ENCODE results near the gene ISG20. TPM values are rescaled to one million over a fixed set of nuclear protein-coding genes. Genes with fewer than 3 reads are reported as not detected.
A peak's percentile ranks its signal among the peaks of the same experiment; 100 is the strongest.

Gene ISG20
- total and polyA plus RNA-seq, 2 of the 8 experiments (the other 6 are each of a cell fraction or from before 2014, with no cell fraction given), result 2.9 to 5.2 TPM

- no peak overlapping the region; the same call in 1 of the 2 replicates for H3K18ac ChIP-seq (ENCODE audit: extremely low read depth, low read length)
- H3K79me1 ChIP-seq (ENCODE audit: low read depth, low read length), result no peaks in the 10 kb centered on the region
- peaks cover 4 to 24% (median 16%) of the 10 kb centered on the region in 4 experiments for H3K4me1 ChIP-seq (replicated peaks in 1 of 4; ENCODE audit: control insufficient read depth in 3 of 4, insufficient read depth in 4 of 4, low read length in 3 of 4)
- peaks cover 31 to 58% (median 49%) of the 10 kb centered on the region in 4 experiments for H3K27me3 ChIP-seq (replicated peaks in 1 of 4; ENCODE audit: control insufficient read depth in 3 of 4, extremely low read depth in 1 of 4, insufficient read depth in 3 of 4, low read length in 3 of 4)
- FAIRE-seq (no peak), DNase-seq (ENCODE audit: low read depth in 1 of 2, low spot score in 2 of 2) (no peak)
- no peak overlapping the region for H3K14ac ChIP-seq (ENCODE audit: insufficient read length)
- CTCF ChIA-PET (ENCODE audit: partially characterized antibody), result interaction anchor here (0.5 to 1.7 kb wide), 12 partner anchors 10 to 357 kb away, joined by 3 to 5 read pairs (median 3); no protein-coding TSS in a partner anchor
- no peaks in the 10 kb centered on the region for H3K36me3 ChIP-seq (ENCODE audit: control insufficient read depth in 2 of 4, insufficient read depth in 4 of 4, low read length in 3 of 4)
- H2BK15ac ChIP-seq (ENCODE audit: low read length), result no peak overlapping the region
- H2BK120ac ChIP-seq (replicated peaks; ENCODE audit: low read depth, low read length), result no peak overlapping the region
- no peak overlapping the region for H2BK20ac ChIP-seq (ENCODE audit: low read length)
- no peak overlapping the region for H2AK5ac ChIP-seq (ENCODE audit: low read depth, low read length)
- peaks cover 0 to 7% of the 10 kb centered on the region in 2 experiments for H4K20me1 ChIP-seq (replicated peaks in 1 of 2; ENCODE audit: control insufficient read depth in 1 of 2, insufficient read depth in 2 of 2, low read length in 2 of 2)
- no peak overlapping the region for H3K56ac ChIP-seq (replicated peaks; ENCODE audit: insufficient read length, low read depth, low read length)
- no peaks in the 10 kb centered on the region for H3K79me2 ChIP-seq (ENCODE audit: control insufficient read depth in 1 of 2, insufficient read depth in 2 of 2, low read length in 2 of 2)
- peak; percentile 78; the same call in 1 of the 2 replicates for TF ChIP-seq JUND (IDR thresholded peaks at IDR 0.05; ENCODE audit: low read length)
- TF ChIP-seq KDM4A (IDR thresholded peaks at IDR 0.05; ENCODE audit: low read depth, low read length, severe bottlenecking), result peak; percentile 26
- no peak for TF ChIP-seq RXRA (IDR thresholded peaks at IDR 0.05; ENCODE audit: insufficient read depth, low read depth, low read length)
- no peak for TF ChIP-seq NRF1 (IDR thresholded peaks at IDR 0.05; ENCODE audit: low read depth, low read length)
- peak; percentile 79 for TF ChIP-seq SUZ12 (IDR thresholded peaks at IDR 0.05; ENCODE audit: low read length)
- 0 out of 2 replicates have a peak, but pooled peaks have one; percentile 9 for TF ChIP-seq CREB1 (IDR thresholded peaks at IDR 0.05)
- H4K91ac ChIP-seq (replicated peaks; ENCODE audit: insufficient read length, low read length), result no peak overlapping the region
- H2BK5ac ChIP-seq (ENCODE audit: low read depth, low read length), result no peak overlapping the region
- H4K5ac ChIP-seq (ENCODE audit: insufficient read length, low read depth, low read length), result no peak overlapping the region
- H3K27ac ChIP-seq (ENCODE audit: low read depth, low read length), result no peak overlapping the region
- WGBS, 2 experiments (ENCODE audit: extremely low coverage in 1 of 2, insufficient coverage in 1 of 2, insufficient read length in 1 of 2, insufficient replicate concordance in 2 of 2, low coverage in 1 of 2, low lambda C conversion rate in 2 of 2, missing lambda C conversion rate in 1 of 2), result 2% methylated on average over 46 of the region's 46 CpGs; no CpG with 5 or more reads in 1 of the 2 experiments
- H4K8ac ChIP-seq (ENCODE audit: extremely low read depth, insufficient read depth, low read length), result no peak overlapping the region
- no peak overlapping the region; the same call in none of the 2 replicates for H2BK12ac ChIP-seq (ENCODE audit: low read depth, low read length)
- H3K4me2 ChIP-seq (ENCODE audit: insufficient read depth in 1 of 2, low read depth in 2 of 2, low read length in 2 of 2), result peak overlapping the region; percentile 94 to 95
- peaks cover 25% of the 10 kb centered on the region; the same call in 1 of the 2 replicates for H3K23me2 ChIP-seq (ENCODE audit: low read depth, low read length)
- POLR2A ChIA-PET (ENCODE audit: partially characterized antibody), result interaction anchor here (1.1 to 1.3 kb wide), 2 partner anchors 24 to 31 kb away, joined by 3 read pairs; no protein-coding TSS in a partner anchor
- H2AFZ ChIP-seq (ENCODE audit: low read length), result no peak overlapping the region
- no peaks in the 10 kb centered on the region for H3K9me3 ChIP-seq (ENCODE audit: insufficient read depth in 2 of 2, low read depth in 1 of 2, low read length in 1 of 2)
- H3K4me3 ChIP-seq (ENCODE audit: extremely low read depth in 1 of 4, insufficient read depth in 2 of 4, low read depth in 3 of 4, low read length in 4 of 4), result peak overlapping the region; percentile 15 to 61 (median 52); a peak in 7 of 8 replicates
- H3K4ac ChIP-seq (replicated peaks; ENCODE audit: insufficient read length, low read depth, low read length), result no peak overlapping the region
- no peak overlapping the region for H3K23ac ChIP-seq (ENCODE audit: insufficient read length)
- no peak overlapping the region for H3K9ac ChIP-seq (replicated peaks in 1 of 4; ENCODE audit: extremely low read depth in 1 of 4, low read depth in 3 of 4, low read length in 3 of 4)
Measured at GRCh38 chr15:88604381-88605188, 34.2 kb upstream of the ISG20 start.
